ENCODE data around the gene GOLGB1.
"Not testable (repeated sequence)": the region's sequence is repeated elsewhere in the genome, so short reads cannot be mapped to it uniquely, and the experiment has no call there.

Gene GOLGB1

GRCh38 chr3:121743106-121743505 is 6.4 kb downstream of the GOLGB1 start:
- DNase-seq, result not testable (repeated sequence)

GRCh38 chr3:121740896-121741295 is 8.6 kb downstream of the GOLGB1 start:
- DNase-seq, result no peak

DNA sequence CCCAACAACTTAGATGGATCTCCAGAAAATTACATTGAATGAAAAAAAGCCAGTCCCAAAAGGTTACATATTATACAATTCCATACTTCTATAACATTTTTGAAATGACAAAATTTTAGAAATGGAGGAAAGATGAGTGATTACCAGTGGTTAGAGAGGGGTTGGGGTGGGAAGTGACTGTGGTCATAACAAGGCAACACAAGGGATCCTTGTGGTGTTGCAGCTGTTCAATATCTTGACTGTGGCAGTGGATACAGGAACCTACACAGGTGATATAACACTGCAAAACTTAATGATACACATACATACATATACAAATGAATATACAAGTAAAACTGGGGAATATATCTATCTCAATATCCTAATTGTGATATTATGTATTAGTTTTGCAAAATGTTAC is 9.6 kb downstream of the GOLGB1 start:
- no peak for DNase-seq

DNA sequence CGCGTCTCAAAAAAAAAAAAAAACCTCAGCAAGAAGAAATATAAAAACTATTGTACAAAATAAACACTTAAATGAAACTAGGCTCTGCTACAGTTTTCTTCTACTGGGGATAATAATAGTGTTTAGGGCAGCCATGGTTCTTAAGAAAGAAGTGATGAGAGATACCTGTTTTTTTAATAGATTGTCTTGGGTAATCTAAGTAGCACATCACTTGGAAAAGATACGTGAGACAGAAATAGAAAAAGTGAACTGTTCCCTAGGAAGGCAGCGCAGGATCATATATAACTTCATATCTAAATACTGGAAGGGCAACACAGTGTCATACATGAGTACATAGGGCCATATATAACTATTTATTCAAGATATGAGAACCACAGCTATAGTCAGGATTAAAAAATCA is 11.9 kb downstream of the GOLGB1 start:
- DNase-seq, result no peak

DNA sequence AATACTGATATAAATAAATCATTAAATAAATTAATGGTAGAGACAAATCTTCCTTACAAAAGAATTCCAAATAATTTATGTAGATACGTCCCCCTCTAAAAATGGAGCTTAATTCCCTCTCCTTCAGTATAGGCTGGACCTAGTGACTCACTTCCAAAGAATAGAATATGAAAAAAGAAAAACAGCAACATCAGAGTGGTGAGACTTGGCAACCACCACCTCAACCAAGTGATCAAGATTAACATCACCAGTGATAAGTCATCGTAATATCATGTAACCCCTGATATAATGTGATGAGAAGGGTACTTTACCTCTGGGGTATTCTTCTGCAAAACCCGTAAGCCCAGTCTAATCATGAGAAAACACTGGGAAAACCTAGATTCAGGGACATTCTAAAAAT is 13.4 kb downstream of the GOLGB1 start:
- DNase-seq, result no peak

- DNase-seq, result no peak
Observed at GRCh38 chr3:121735047-121735696, 14.4 kb downstream of the GOLGB1 start.

DNA sequence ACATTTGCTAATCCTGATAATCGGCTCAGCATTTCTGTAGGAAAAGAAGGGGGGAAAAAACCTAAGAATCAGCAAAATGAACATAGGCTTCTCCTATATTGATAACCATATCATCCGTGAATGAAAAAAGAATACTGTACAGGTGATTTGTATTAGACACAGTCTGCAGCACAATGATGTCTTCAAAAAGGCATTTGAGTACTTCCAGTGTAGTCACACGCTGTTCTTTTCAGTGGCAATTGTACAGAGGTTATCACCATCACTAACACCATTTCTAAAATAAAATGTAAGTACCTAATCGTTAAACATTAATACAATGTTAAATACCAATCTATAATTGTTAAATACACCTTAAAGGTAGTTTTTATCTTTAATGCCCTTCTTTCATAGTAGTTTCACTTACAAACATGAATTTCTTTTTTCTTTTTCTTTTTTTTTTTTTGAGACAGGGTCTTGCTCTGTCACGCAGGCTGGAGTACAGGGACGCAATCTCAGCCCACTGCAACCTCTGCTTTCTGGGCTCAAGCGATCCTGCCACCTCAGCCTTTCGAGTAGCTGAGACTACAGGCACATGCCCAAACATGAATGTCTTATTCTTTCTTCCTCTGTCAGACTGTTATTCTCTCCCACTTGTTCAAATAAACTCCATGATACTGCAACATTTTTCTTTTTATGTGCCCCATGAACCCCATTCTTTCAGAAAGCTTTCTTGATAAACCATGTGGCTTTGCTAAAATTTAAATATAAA is 18.4 kb downstream of the GOLGB1 start:
- no peak for DNase-seq

- no peak for DNase-seq
Observed at GRCh38 chr3:121724130-121724529, 25.4 kb downstream of the GOLGB1 start.

- no peak for DNase-seq
Observed at GRCh38 chr3:121723485-121723884, 26.1 kb downstream of the GOLGB1 start.

DNA sequence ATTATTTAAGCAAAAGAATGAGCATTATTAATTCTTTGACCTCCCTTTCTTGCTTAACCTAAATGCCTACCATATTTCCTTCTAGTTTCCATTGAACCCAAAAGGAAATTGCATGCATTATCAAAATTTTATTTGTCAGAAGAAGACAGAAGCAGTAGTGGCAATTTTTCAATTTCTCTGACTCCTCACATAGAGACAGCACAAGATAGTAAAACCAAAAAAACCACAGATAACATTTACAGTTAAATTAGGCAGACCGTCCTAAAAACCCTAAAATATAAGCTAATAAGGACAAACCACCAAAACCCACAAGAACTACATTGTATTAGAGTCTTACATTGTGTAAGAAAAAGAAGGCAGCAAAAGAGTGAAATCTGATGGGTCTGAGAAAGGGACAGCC is 27.1 kb downstream of the GOLGB1 start:
- no peak for DNase-seq

DNA sequence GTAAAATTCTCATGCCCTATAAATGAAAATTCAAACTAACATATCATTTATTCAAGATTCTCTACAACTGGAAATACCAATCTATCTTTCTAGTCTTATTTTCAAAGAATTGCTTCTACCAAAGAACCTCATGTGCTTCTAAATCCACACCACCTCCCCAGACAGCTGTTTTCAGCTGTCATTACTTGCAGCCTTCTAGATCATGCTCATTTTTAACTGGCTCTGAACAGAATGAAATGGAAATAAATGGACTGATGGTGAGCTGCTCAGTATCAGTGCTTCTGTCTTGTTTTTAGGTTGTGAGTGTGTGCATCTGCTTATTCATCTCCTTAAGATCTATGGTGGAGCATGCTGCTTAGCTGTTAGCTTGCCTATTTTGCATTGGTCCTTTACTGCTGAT is 29.4 kb downstream of the GOLGB1 start:
- DNase-seq, result no peak

GRCh38 chr3:121719423-121719822 is 30.1 kb downstream of the GOLGB1 start:
- DNase-seq, result no peak

- DNase-seq, result no peak
Observed at GRCh38 chr3:121718205-121718846, 31.2 kb downstream of the GOLGB1 start.

GRCh38 chr3:121710347-121710746 is 39.2 kb downstream of the GOLGB1 start:
- no peak for DNase-seq

- peak; percentile 5 for DNase-seq
Observed at GRCh38 chr3:121707531-121708273, 41.8 kb downstream of the GOLGB1 start.

GRCh38 chr3:121705541-121705940 is 44.0 kb downstream of the GOLGB1 start:
- no peak for DNase-seq

DNA sequence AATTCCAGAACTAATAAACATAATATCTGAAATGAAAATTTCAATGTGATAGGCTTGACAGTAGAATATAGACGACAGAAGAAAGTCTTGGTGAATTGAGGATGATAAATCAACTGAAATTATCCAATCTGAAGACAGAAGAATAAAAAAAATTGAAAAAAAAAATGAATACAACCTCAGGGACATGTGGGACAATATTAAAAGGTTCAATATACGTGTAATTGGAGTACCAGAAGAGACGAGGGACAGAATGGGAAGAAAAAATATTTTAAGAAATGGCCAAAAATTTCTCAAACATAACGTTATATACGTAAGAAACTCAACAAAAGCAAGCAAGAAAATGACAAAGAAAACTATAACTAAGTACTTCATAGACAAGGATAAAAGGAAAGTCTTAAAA is 45.6 kb downstream of the GOLGB1 start:
- DNase-seq, result no peak

DNA sequence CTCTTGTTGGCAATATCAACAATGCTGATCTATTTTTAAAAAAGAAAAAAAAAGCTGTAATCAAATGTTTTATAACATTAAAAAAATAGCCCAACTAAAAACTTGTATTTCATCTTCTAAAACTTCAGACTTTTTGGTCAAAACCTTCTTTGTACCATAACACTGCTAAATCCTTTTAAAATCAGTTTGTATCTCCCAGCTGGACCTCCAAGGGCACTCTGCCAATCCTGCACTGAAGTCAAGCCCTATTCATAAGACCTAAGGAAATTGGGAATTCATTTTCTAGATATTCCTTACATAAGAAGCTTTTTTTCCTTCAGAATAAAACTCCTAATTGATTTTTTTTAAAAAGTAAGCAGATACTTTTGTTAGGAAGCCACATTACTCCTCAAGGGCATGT is 50.6 kb downstream of the GOLGB1 start:
- DNase-seq, result no peak

GRCh38 chr3:121698476-121698875 is 51.1 kb downstream of the GOLGB1 start:
- no peak for DNase-seq

GRCh38 chr3:121696186-121696585 is 53.4 kb downstream of the GOLGB1 start:
- no peak for DNase-seq

DNA sequence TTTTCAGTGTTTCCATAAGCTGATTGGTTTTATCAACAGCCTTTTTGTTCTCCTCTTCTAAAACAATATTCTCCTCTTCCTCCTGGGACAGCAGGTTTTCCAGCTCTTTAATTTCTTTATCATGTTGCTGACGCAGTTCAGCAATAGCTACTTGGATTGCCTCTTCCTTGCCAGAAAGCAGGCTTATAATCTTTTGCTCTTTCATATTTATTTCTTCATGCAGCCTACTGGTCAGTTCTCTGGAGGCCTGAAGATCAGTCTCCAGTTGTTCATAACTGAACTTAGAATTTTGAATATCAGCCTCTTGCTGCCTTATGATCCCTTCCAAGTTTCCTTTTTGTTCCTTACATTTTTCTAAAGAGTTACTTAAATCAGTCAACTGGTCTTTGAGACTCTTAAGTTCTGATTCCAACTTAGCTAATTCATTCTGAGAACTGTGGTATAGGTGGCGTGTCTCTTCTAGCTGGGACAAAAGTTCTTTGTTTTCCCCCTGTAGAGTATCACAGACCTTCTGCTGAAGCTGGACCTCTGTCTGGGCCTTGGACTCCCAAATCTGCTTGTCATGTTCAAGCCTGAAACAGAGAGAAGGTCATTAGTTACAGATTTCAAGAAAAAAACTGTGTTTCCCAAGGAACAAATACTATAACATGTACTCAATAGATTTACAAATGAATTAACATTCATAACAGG is 57.4 kb downstream of the GOLGB1 start:
- no peak for DNase-seq

- DNase-seq, result no peak
Observed at GRCh38 chr3:121690777-121691405, 58.6 kb downstream of the GOLGB1 start.

Measured in NCI-H2107 (cell line).